ENCODE measurements around the gene STARD9. TPM values are rescaled to one million over a fixed set of nuclear protein-coding genes. Genes with fewer than 3 reads are reported as not detected.
"Not testable (repeated sequence)": the region's sequence is repeated elsewhere in the genome, so short reads cannot be mapped to it uniquely, and the experiment has no call there.

The STARD9 gene
- polyA plus RNA-seq, 12 donors, result 13.1 to 29.1 (median 16.0) TPM; not detected in 1

DNA sequence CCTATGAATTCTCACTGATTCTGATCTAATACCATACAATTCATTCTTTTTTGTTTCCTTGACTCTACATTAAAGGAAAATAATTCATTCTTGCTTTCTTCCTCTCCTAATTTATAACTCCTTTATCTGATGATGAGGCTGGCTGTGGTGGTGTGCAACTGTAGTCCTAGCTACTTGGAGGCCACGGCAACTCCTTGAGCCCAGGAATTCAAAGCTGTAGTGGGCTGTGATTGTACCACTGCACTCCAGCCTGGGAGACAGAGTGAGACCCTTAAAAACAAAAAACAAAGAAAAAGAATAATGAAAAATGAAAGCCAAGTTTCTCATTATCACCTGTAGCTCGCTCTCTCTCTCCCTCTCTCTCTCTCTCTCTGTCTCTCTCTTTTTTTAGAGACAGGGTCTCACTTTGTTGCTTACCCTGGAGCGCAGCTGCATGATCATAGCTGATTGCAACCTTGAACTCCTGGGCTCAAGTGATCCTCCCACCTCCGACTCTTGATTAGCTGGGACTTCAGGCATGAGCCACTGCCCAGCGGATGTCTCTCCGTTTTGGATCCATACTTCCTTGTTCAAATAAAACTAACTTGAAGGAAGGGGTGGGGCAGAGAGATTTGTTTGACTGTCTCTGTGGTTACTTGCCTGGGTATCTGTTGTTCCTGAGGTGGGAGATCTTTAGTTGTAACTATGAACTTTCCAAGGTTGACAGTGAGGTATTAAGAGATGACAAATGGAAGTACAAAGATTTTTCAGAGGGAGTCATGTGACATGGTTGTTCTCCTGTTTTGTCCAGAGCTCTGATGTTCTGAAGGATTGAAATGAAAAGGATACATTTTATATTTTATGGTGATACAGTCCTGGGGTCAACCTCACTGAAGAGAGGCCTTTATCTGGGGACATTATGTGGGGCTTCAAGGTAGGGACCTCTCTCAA, 46.9 kb downstream of the STARD9 start:
- no peak for DNase-seq

DNA sequence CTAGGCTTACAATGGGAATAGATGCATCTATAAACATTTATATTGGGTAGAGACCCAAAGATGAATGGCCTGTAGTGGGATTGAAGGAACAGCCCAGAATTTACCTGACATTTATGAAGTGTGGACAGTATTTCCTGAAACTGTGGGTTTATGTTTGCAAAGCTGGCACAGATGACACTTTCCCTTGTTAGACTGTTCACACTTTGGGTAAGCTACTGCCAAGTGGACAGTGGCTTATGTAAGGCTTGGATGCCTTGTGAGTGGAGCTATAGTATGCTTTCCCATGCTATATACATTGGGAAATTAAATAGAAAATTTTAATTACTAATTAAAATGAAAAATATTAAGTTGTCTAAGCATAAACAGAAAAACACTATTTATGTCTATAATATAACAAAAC, 48.5 kb downstream of the STARD9 start:
- no peak for DNase-seq

DNA sequence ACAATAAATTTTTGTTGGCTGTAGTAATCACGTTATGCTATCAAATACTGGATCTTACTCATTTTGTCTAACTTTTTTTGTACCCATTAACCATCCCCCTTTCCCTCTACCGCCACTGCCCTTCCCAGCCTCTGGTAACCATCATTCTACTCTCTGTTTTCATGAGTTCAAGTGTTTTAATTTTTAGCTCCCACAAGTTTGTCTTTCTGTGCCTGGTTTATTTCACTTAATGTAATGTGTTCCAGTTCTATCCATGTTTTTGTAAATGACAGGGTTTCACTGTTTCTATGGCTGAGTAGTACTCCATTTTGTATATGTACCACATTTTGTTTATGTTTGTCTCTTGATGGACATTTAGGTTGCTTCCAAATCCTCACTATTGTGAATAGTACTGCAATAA, 52.1 kb downstream of the STARD9 start:
- no peak for DNase-seq

DNA sequence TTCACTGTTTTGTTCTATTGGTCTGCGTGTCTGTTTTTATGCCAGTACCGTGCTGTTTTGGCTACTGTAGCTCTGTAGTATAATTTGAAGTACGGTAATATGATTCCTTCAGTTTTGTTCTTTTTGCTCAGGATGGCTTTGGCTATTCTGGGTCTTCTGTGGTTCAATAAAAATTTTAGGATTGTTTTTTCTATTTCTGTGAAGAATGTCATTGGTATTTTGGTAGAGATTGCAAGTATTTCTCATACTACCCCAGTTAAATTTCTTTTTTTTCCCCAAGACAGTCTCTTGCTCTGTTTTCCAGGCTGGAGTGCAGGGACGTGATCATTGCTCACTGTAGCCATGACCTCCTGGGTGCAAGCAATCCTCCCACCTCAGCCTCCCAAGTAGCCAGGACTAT, 53.4 kb downstream of the STARD9 start:
- DNase-seq, result no peak

DNA sequence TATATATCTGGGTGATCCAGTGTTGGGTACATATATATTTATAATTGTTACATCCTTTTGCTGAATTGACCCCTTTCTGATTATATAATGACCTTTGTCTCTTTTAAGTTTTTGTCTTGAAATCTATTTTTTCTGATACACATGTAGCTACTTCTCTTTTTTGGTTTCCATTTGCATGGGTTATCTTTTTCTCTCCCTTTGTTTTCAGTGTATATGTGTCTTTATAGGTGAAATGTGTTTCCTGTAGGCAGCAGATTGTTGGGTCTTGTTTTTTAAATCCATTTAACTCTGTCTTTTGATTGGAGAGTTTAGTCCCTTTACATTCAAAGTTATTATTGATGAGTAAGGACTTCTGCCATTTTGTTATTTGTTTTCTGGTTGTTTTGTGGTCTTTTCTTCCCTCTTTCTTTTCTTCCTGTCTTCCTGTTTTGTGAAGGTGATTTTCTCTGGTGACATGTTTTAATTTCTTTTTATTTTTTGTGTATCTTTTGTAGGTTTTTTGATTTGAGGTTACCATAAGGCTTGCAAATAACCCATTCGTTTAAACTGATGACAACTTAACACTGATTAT, 56.8 kb downstream of the STARD9 start:
- no peak for DNase-seq

DNA sequence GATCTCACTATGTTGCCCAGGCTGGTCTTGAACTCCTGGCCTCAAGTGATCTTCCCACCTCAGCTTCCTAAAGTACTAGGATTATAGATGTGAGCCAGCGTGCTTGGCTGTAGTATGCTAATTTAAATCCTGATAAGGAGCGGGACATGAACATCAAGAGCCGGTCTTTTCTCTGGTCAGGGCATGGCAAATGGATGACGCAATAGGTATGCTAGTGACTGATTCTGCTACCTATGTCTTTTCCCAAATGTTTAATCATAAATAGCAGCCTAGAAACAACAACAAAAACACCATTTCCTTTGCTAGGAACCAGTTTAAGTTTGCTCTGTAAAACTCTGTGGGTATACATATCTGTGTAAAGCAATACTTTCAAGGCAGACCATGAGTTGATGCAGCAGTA, 64.7 kb downstream of the STARD9 start:
- DNase-seq, result no peak

DNA sequence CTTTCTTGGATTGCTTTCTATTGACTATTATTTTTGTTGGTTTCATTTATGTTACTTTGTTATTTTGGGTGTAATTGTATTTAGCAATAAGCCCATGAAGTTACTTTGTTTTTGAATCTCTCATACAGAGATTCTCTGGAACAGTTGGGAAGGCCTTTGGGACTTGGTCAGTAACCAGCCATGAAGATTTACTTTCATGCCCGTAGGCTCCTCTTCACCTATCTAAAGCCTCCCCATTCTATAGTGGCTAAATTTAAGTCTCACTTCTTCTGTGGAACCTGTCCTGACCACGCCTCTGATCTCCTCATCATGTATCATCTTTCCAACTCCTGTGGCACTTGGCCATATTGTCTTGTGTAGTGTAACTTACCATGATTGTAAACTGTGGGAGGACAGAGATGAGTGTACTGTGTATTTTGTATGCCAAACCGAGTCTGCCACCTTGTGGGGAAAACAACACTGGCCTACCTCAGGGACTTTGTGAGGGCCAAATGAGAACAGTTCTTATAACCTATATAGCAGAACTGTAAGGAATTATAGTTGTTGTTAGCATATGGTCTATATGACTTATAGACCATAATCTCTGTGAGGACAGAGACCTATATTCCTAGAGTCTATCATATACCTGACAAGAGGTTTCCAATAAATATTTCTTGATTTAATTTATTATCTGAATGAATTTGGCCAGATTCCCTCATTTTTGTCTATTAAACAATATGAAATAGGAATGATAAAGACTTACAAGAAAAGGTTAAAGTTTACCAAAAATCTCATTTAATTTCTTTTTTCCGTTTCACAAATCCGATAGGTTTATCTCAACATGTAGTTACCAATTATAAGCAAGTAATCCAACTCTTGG, 75.0 kb downstream of the STARD9 start:
- peak; percentile 84 for DNase-seq

DNA sequence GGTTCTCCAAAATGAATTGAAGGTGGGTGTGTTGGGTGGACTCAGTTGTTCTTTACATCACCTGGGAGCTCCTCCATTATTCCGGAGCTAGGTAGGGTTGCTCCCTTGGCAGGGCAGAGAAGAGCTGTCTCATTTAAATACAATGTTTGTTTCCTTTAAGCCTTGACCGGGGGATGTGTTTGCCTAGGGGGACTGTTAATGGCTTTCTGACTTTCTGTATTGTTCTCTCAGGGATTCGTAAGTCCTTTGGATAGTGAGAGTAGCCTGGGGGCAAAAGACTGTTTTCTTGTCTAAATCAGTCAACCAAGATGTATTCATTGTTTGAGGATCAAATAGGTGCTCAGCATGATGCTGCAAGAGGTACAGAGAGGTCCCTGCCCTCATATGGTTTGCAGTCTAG, 90.4 kb downstream of the STARD9 start:
- no peak for DNase-seq

DNA sequence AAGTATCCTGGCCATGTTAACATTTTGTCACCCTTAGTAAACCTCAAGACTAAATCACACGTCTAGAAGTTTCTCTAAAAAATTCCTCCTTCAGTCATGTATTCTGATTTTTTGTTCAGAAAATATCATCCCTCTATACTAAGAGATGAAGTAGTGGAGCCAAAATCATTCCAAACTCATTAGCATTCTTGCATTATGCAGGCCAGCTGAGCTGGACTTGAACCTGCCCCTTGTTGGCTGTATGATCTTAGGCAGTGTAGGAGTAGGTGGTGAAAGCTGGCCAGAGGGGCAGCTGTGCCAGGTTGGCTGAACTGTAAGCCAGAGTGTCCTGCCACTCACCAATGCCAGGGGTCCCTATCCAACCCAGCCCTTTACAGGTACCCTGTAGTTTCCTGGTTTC, 92.4 kb downstream of the STARD9 start:
- DNase-seq, result no peak

DNA sequence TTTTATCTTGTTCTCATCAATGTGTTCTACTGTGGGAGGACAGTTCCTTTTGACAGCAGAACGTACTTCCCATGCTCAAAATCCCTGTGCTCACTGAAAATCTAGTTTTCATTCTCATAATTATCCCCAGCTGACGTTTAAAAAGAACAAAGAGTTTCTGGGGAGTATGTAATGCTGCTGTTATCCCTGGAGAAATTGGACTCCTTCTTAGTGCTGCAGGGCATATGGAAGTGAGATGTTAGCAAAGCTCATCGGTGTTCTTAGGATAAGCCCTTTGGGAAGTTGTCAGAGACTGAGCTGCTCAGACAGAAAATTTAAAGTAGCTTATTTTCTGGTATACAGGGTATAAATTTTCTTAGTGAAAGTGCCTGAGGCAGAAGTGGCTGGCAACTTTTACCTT, 95.0 kb downstream of the STARD9 start:
- no peak for DNase-seq

DNA sequence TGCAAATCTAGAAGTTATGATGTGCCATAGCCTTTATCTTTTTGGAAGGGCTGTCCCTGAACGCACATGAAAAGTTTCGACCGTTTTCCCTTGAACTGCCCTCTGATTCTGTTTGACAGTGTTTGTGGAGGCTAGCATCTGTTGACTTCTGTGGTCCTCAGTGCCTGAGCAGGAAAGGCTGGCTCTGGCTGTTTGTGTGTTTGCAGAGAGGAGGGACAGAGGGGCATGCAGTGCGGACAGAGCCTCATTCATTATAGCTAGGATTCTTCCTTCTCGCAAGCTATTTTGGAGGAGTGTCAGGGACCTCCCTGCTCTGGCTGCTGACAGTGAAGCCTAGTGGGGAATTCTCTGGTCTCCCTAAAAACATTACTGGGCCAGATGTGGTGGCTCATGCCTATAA, 97.0 kb downstream of the STARD9 start:
- no peak for DNase-seq

DNA sequence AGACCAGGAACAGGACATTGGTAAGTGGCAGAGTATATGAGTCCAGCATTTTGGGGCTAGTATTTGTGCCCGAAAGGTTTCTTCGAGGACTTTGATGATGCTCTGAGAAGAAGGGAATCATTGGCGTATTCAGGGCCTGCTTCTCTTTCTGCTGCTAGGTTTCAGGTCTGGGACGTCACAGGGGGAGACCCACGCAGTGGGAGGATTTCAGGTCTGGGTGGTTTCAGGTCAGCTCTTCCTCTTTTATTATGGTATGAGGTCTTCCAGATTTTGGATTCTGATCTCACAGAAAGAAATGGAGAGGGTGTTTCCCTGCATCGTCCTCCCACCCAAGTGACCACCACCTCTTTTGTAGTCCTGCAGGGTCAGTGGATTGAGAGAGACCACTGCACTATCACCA, 99.1 kb downstream of the STARD9 start:
- DNase-seq, result no peak

DNA sequence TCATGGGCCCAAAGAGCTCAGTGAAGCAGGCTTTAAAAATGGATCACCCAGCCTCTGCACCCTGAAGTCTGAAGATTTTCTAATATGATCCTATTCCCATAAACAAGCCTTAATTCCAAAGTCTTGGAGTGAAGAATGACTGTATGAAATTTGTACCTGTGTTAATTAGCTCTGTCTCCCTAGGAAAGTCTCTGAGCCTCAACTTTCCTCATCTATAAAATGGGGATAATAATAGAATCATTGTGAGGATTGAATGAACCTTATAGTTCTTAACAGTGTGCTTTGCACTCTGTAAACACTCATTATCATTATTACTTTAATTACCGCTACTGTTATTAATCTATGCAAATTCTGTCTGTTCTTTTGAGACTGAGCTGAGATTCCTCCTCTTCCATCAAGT, 99.6 kb downstream of the STARD9 start:
- DNase-seq, result no peak

DNA sequence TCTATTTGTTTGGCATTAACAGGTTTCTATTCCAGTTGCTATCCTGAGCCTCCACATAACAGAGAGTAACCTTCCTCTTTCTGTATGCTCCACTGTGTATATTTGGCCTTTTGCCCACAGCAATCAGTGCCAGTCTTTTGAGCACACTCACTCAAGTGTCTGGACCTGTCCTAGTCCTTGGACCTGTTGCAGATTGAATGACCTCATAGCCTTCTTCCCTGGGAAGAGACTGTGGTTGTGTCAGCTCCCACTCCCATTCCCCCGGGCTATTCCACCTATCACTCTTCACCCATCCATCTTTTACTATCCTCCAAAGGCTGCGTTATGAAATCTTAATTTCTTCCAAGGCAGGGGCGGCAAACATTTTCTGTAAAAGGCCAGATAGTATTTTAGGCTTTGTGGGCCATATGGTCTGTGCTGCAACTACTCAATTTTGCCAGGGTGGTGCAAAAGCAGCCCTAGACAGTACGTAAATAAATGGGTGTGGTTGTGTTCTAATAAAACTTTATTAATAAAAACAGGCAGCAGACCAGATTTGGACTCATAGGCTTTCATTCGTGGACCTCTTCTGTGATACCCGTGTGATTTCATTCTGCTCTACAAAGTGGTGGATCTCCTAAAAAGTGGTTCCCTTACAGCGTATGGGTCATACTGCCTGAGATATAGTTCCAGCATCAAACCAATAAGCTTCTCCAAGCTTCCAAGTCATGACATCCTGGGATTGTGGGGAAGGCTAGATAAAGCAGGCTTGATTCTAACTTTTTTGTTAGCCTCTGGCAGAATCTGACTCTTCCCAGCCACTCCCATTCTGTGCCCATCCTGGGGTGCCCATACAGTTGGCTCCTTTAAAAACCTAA, 104.1 kb downstream of the STARD9 start:
- no peak for DNase-seq

DNA sequence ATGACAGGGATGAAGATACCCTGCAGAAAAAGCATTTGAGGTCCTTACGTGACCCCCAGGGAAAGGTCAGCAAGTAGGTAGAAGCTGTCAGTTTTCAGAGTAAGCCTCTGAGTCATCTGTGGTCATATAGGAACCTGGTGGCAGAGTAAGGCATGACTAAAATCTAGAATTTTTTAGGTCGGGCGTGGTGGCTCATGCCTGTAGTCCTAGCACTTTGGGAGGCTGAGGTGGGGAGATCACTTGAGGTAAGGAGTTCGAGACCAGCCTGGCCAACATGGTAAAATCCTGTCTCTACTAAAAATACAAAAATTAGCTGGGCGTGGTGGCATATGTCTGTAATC, 104.7 kb downstream of the STARD9 start:
- DNase-seq, result not testable (repeated sequence)

DNA sequence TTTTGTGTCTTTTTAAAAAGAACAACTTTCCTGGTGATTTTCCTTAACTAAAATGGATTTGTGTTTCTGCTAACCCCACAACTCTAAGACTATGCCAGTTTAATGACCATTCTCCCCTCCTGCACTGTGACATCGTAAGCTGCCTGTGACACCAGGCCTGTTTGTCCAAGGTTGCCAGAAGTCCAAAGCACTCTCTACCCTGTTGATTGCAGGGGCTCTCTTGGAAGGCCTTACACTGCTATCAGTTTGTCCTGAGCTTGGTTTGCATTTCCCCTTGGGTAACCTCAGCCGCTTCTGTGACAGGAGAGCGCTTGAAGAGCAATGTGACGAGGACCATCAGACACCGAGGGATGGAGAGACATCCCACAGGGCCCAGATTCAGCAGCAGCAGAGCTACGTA, 105.7 kb downstream of the STARD9 start:
- DNase-seq, result no peak

DNA sequence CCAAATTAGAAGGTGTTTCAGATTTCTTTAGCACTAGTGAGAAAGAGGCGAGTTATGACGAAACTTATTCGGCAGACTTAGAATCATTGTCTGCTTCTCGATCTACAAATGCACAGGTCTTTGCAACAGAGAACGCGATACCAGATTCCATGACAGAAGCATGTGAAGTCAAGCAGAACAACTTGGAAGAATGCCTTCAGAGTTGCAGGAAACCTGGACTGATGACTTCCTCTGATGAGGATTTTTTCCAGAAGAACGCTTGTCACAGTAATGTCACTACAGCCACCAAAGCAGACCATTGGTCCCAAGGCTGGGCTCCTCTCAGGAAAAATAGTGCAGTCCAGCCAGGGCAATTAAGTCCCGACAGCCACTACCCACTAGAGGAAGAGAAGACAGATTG, 110.9 kb downstream of the STARD9 start:
- no peak for DNase-seq

DNA sequence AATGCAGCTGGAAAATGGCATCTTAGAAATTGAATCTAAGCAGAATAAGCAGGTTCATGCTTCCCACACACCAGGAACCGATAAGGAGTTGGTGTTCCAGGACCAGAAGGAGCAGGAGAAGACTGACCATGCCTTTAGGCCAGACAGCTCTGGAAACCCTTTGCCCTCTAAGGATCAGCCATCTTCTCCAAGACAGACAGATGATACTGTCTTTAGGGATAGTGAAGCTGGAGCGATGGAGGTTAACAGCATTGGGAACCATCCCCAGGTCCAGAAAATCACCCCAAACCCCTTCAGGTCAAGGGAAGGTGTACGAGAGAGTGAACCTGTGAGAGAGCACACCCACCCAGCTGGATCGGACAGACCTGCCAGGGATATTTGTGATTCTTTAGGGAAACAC, 112.3 kb downstream of the STARD9 start:
- no peak for DNase-seq

DNA sequence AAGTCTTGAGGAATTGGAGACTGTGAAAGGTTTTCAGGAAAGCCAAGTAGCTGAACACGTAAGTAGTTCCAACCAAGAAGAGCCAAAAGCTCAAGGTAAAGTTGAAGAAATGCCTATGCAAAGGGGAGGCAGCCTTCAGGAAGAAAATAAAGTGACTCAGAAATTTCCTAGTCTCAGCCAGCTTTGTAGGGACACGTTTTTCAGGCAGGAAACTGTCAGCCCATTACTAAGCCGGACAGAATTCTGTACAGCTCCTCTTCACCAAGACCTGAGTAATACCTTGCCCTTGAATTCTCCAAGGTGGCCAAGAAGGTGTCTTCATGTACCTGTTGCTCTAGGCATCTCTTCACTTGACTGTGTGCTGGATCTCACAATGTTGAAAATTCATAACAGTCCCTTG, 112.9 kb downstream of the STARD9 start:
- DNase-seq, result no peak

DNA sequence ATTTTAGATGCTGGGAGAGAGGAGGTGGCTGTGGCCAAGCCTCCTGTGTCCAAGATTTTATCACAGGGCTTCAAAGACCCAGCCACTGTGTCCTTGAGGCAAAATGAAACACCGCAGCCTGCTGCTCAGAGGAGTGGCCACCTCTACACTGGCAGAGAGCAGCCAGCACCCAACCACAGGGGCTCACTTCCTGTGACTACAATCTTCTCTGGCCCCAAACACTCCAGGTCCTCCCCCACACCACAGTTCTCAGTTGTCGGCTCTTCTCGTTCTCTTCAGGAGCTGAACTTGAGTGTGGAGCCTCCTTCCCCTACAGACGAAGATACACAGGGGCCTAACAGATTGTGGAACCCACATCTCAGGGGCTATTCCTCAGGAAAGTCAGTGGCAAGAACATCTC, 115.9 kb downstream of the STARD9 start:
- DNase-seq, result no peak

DNA sequence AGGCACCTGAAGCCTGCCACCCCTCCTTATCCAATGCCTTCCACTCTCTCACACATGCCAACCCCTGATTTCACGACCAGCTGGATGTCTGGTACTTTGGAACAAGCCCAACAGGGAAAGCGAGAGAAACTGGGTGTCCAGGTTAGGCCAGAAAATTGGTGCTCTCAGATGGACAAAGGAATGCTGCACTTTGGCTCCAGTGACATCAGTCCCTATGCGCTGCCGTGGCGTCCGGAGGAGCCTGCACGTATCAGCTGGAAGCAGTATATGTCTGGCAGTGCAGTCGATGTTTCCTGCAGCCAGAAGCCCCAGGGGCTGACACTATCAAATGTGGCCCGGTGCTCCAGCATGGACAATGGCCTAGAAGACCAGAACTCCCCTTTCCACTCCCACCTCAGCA, 116.4 kb downstream of the STARD9 start:
- DNase-seq, result no peak

DNA sequence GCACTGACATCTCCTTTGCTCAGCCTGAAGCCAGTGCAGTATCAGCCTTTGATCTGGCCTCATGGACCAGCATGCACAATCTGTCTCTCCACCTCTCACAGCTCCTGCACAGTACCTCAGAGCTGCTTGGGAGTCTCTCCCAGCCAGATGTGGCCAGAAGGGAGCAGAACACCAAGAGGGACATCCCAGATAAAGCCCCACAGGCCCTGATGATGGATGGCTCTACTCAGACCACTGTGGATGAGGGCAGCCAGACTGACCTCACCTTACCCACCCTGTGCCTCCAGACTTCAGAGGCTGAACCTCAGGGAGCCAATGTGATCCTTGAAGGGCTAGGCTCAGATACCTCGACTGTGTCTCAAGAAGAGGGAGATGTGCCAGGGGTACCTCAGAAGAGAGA, 117.1 kb downstream of the STARD9 start:
- no peak for DNase-seq
